HG03039 (cell line): ENCODE data around the gene LRRC45.
"Not testable (repeated sequence)": the region's sequence is repeated elsewhere in the genome, so short reads cannot be mapped to it uniquely, and the experiment has no call there.

ENCODE experiments used
- ATAC-seq: cut with Tn5 transposase; IDR thresholded peaks from one replicate; pipeline ENCODE4 v1.9.1; 2021; ENCODE audit warnings: mild to moderate bottlenecking, moderate library complexity; ENCODE audit not compliant: unreplicated experiment

Gene LRRC45

GRCh38 chr17:82022981-82023446 lies at the start of gene LRRC45:
Gene LRRC45, plus strand, starts transcription at chr17:82023305. Its CDS starts 339 bp downstream, at chr17:82023644.
- ATAC-seq = peak; percentile 80

GRCh38 chr17:81973432-81973831 lies 49.7 kb upstream of the LRRC45 start:
- ATAC-seq = no peak

DNA sequence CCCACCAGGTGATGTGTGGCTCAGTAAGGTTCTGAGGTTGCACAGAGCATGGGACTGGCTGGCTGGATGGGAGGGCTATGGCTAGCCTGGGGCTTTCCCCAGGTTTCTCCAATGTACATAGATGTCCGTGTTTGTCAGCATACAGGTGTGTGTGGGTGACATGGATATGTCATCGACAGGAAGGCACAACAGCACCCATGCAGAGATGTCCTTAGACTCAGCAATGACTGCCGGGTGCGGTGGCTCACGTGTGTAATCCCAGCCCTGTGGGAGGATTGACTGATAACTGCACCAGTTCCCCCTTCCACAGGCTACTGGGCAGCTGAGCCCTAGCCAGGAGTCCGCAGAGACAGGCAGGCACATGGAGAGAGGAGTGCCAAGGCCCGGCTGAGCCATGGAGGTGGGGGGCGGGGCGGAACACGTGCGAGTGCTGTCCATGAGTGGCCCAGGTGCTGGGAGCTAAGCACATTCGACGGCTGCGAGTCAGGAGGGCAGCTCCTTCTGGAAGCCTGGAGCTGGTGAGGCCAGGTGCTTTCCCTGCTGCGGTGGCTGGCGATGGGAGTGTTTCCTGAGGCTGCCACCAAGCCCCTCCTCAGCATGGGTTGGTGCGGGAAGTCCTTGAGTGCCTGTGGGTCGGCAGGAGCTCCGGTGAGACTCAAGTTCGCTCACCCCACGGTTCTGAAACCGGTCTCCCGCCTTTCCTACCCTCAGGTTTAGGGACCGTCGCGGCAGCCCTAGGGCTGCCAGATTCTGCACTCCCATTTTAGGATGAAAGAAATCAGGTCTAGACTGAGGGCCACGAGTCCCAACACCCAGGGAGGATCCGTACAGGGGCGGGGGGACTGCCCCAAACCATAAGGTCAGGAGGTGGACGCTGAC lies 46.5 kb upstream of the LRRC45 start:
- no peak for ATAC-seq

DNA sequence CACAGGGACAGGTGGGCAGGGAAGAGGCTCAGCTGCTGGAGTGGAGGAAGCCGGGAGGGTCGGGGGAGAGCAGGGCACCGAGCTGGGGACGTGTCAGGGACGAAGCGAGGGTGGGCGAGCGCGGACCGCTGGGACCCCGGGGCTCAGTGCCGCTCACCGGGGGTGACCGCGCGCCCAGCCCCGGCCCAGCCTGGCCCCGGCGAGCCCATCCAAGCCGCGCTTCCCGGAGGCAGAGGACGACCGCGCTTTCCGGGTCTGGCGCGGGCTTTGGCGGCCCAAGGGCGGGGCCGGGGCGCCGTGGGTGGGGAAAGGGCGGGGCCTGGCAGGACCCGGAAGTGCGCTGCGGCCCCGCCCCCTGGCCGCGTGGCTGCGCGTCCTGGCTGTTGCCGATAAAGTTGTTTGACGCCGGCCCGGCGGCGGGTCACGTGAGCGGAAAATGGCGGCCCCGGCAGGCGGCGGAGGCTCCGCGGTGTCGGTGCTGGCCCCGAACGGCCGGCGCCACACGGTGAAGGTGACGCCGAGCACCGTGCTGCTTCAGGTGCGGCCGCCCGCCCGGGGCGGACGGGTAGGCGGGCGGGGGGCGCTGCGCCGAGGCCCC lies 45.8 kb upstream of the LRRC45 start, which contains the start of gene ASPSCR1:
Gene ASPSCR1, plus strand, starts transcription at position 419 of the 598 bp plus-strand sequence. Its CDS starts 18 bp downstream, at position 437.
- peak; percentile 72 for ATAC-seq

DNA sequence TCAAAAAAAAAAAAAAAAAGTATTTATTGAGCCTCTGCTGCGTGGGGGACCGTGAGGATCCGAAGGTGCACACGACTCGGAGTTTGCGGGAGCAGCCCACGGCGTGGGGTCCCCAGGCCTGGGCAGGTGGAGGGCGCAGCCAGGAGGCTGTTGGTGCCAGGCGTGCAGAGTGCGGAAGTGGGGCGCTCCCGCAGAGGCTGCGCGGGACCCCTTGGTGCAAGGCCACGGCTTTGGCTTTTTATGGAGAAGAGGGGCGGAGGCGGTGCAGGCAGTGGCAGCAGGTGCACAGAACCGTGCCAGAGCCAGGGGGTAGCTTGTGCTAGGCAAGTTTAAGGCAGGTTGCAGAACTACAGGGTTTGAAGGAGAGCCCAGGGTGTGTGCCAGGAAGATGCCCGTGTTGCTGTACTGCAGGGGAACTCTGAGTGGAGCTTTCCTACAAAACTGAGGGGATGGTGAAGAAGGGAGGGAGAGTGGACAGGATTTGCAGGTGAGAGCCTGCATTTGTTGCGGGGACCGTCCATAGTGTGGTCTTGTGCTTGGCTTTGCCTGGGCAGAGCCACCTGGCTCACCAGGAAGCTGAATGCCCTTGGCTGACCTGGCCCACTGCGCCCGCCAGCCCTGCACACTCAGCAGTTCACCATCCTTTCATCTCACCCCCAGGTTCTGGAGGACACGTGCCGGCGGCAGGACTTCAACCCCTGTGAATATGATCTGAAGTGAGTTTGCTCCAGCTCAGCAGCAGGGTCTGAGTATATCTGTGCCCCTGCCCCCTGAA lies 44.4 kb upstream of the LRRC45 start:
- ATAC-seq = no peak

- no peak for ATAC-seq
Measured at GRCh38 chr17:81980122-81980521, 43.0 kb upstream of the LRRC45 start.

GRCh38 chr17:81980707-81981343 lies 42.3 kb upstream of the LRRC45 start:
- ATAC-seq = no peak

DNA sequence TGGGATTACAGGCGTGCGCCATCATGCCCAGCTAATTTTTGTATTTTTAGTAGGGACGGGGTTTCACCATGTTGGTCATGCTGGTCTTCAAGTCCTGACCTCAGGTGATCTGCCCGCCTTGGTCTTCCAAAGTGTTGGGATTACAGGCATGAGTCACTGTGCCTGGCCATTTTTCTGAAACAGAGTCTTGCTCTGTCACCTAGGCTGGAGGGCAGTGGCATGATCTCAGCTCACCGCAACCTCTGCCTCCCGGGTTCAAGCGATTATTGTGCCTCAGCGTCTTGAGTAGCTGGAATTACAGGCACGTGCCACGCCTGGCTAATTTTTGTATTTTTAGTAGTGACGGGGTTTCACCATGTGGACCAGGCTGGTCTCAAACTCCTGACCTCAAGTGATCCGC lies 41.6 kb upstream of the LRRC45 start:
- ATAC-seq = not testable (repeated sequence)

GRCh38 chr17:81983011-81983638 lies 40.0 kb upstream of the LRRC45 start:
- ATAC-seq = no peak

- no peak for ATAC-seq
Measured at GRCh38 chr17:81983639-81984373, 39.3 kb upstream of the LRRC45 start.

DNA sequence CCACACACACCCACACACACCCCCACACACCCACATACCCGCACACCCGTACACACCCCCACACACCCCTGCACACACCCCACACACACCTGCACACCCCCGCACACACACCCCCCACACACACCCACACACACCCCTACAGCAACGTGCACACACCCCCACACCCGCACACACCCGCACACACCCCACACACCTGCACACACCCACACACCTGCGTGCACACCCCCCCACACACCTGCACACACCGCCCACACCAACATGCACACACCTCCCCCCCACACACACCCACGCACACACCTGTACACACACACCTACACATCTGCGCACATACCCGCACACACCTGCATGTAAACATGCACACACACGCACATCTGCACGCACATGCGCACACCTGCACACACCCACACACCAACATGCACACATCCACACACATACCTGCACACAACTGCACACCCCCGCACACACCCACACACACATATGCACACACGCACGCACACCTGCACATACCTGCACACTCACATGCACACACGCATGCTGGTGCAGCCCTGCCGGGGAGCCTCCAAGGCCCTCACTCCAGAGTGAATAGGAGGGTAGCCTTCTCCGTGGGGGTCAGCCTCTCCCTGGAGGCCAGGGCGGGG lies 38.2 kb upstream of the LRRC45 start:
- ATAC-seq = no peak

DNA sequence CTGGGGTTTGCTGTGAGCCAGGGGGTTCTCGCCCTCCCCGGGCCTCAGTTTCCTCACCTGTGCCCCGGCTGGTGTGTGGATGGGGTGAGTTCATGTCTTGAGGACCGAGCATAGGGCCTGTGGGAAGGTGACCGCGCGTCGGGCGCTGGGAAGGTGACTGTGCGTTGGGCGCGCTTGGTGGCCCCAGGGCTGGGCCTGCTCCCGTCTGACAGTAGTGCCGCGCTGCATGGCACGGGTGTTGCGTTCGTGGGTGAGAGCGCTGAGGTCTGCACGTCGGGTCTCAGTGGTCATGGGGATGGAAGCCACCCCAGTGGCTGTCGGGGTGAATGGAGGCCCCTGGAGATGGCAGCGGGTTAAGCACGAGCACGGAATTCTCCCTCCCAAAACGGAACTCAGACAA lies 36.5 kb upstream of the LRRC45 start:
- no peak for ATAC-seq

DNA sequence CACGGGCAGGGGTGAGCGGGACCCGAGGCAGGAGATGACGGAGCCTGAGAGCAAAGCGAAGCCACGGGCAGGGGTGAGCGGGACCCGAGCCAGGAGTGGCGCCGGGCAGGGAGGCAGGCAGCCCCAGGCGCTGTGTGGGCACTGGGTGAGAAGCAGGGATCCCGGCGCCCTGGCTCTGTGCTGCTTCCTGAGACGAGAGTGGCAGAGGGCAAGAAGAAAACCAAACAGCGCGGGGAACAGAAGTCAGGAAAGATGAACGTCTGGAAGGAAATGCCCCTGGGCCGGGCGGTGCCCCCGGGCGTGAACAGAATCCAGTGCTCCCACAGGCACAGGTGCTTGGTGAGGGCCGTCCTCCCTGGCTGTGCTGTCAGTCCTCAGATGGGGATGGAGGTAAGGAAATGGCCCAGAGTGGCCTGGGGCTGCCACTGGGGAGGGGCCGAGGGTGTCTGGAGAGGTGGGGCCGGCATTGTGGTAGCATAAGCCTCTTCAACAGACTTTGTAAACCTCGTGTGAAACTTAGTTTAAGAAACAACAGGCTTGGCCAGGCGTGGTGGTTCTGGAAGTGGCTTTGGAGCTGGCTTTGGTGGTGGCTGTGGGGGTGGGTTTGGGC lies 35.8 kb upstream of the LRRC45 start:
- ATAC-seq = no peak

GRCh38 chr17:81990836-81991683 lies 32.0 kb upstream of the LRRC45 start:
- ATAC-seq = no peak

DNA sequence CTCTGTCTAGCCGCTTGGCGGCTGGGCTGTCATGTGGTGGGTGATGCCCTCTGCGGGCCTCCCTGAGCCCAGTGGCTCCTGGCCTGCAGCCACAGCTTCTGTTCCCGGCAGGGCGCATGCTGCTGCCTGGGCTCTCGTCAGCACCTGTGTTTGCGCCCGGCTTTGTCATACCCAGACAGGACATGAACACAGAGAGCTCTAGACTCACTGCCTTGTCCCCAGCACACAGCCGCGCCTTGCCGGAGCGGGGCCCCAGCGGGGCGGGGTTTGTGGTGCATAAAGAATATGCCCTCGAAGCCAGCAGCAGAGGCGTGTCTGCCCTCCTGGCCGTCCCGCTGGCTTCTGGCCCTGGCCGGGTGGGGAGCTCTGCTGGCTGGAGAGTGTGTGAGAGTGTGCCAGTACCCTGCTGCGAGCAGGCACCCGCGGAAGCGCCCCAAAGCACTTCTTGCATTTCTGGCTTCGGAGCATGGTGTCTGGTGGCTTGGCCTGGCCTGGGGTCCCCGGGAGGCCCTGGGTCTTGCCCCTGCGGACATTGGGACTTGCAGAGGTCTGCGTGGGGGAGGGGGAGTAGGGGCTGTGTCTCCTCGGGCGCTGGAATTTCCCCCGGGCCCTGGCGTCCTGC lies 31.3 kb upstream of the LRRC45 start:
- ATAC-seq = no peak

GRCh38 chr17:81992306-81993102 lies 30.6 kb upstream of the LRRC45 start:
- ATAC-seq = no peak
